GM12872 (cell line): ENCODE data around the gene CCNE1.

Experiments
- CTCF ChIP-seq: IDR thresholded peaks from 3 replicates; pipeline ENCODE4 v1.5.1; 2011; ENCODE audit warnings: low read depth, mild to moderate bottlenecking, low read length, moderate library complexity; ENCODE audit not compliant: insufficient read depth

Gene CCNE1

GRCh38 chr19:29823581-29824330 lies 12.0 kb downstream of the CCNE1 start:
- no peak for TF ChIP-seq CTCF

- no peak for TF ChIP-seq CTCF
These were observed 19.3 kb downstream of the CCNE1 start for GRCh38 chr19:29831041-29831548.

- no peak for TF ChIP-seq CTCF
These were observed 19.9 kb downstream of the CCNE1 start for GRCh38 chr19:29831686-29832085.

GRCh38 chr19:29832801-29833200 lies 21.0 kb downstream of the CCNE1 start:
- no peak for TF ChIP-seq CTCF

GRCh38 chr19:29833614-29834261 lies 21.9 kb downstream of the CCNE1 start:
- TF ChIP-seq CTCF = 0 out of 3 replicates have a peak, but pooled peaks have one; percentile 9

GRCh38 chr19:29834991-29835846 lies 23.4 kb downstream of the CCNE1 start:
- TF ChIP-seq CTCF = no peak

- TF ChIP-seq CTCF = no peak
These were observed 24.6 kb downstream of the CCNE1 start for GRCh38 chr19:29836409-29836825.
